Right lung (tissue), 5 donors: ENCODE measurements around the gene LTBR. TPM values are rescaled to one million over a fixed set of nuclear protein-coding genes. Genes with fewer than 3 reads are reported as not detected.

Experiments
- DNase-seq, 2 donors: peaks; one replicate each; pipeline ENCODE4 v3.0.0-alpha.2; 2013
- polyA plus RNA-seq, 5 donors: library from polyadenylated mRNA; unstranded; fragments of 120-200 nt; gene quantifications; one replicate each; pipeline versions ENCODE4 v1.2.1 to v1.2.3, GENCODE V29; 2013; ENCODE audit warnings: inconsistent platforms in 1 of 5, low replicate concordance in 1 of 5; ENCODE audit not compliant: insufficient read length in 5 of 5, insufficient read depth in 1 of 5

The LTBR gene
- polyA plus RNA-seq, 5 donors = 59.0 to 110 (median 74.7) TPM

GRCh38 chr12:6380141-6381121 lies 3.5 kb upstream of the LTBR start:
- DNase-seq = no peak

- DNase-seq = no peak
Observed at GRCh38 chr12:6382371-6382770, 1.6 kb upstream of the LTBR start.

GRCh38 chr12:6382982-6383381 lies 980 bp upstream of the LTBR start:
- DNase-seq = no peak

- no peak for DNase-seq
Observed at GRCh38 chr12:6384499-6385436, 806 bp downstream of the LTBR start.

GRCh38 chr12:6386038-6386437 lies 2.1 kb downstream of the LTBR start:
- DNase-seq = no peak

- no peak for DNase-seq
Observed at GRCh38 chr12:6386491-6386890, 2.5 kb downstream of the LTBR start.

GRCh38 chr12:6387541-6387940 lies 3.6 kb downstream of the LTBR start:
- no peak for DNase-seq

GRCh38 chr12:6390084-6390799 lies 6.3 kb downstream of the LTBR start:
- DNase-seq = no peak

GRCh38 chr12:6391013-6391412 lies 7.1 kb downstream of the LTBR start:
- DNase-seq = no peak

GRCh38 chr12:6392504-6392903 lies 8.5 kb downstream of the LTBR start:
- no peak for DNase-seq

- no peak for DNase-seq
Observed at GRCh38 chr12:6393109-6393508, 9.1 kb downstream of the LTBR start.

GRCh38 chr12:6394398-6394797 lies 10.4 kb downstream of the LTBR start:
- DNase-seq = no peak

- DNase-seq = no peak
Observed at GRCh38 chr12:6396031-6396430, 12.1 kb downstream of the LTBR start.

- DNase-seq = no peak
Observed at GRCh38 chr12:6399884-6400644, 16.1 kb downstream of the LTBR start.

- no peak for DNase-seq
Observed at GRCh38 chr12:6404390-6404789, 20.4 kb downstream of the LTBR start.

- no peak for DNase-seq
Observed at GRCh38 chr12:6405963-6406362, 22.0 kb downstream of the LTBR start.

GRCh38 chr12:6407236-6407954 lies 23.4 kb downstream of the LTBR start:
- DNase-seq = no peak

- DNase-seq = no peak
Observed at GRCh38 chr12:6416596-6416995, 32.6 kb downstream of the LTBR start.

GRCh38 chr12:6418796-6419195 lies 34.8 kb downstream of the LTBR start:
- DNase-seq = no peak

- no peak for DNase-seq
Observed at GRCh38 chr12:6420364-6420763, 36.4 kb downstream of the LTBR start.
